H1 (cell line): ENCODE data around the gene TANC1. TPM values are rescaled to one million over a fixed set of nuclear protein-coding genes. Genes with fewer than 3 reads are reported as not detected.

Source experiments
- CTCF ChIA-PET: fragments of 300-600 bp; sonication (Branson Sonifier 250); formaldehyde crosslinking; loops from one replicate; lab custom pipeline; 2021; ENCODE audit not compliant: partially characterized antibody; lab: Charles Lee
- POLR2A ChIA-PET: fragments of 300-600 bp; sonication (Branson Sonifier 250); formaldehyde crosslinking; loops from one replicate; lab custom pipeline; 2021; ENCODE audit warnings: inconsistent platforms; ENCODE audit not compliant: partially characterized antibody; lab: Charles Lee
- DNase-seq, 2 experiments: peaks; one replicate each; pipeline versions ENCODE4 v3.0.0 to v3.0.0-alpha.2; 2010 to 2022; ENCODE audit warnings: low spot score in 2 of 2, low read depth in 1 of 2, mixed read lengths in 1 of 2
- FAIRE-seq: peaks from 2 replicates; lab custom pipeline; 2011; peaks lifted over from hg19 to GRCh38; lab: Jason Lieb, UNC
- H2AFZ ChIP-seq: 2 replicates; pipeline ENCODE4 v1.8.1; 2012; ENCODE audit warnings: low read length, inconsistent platforms
- H2AK5ac ChIP-seq: 2 replicates; pipeline ENCODE4 v1.6.1; 2013; ENCODE audit warnings: low read depth, low read length
- H2BK120ac ChIP-seq: replicated peaks from 2 replicates; pipeline ENCODE3; 2013; ENCODE audit warnings: low read depth, low read length, inconsistent platforms
- H2BK12ac ChIP-seq: 2 replicates; pipeline ENCODE4 v1.6.1; 2013; ENCODE audit warnings: low read depth, low read length
- H2BK15ac ChIP-seq: 2 replicates; pipeline ENCODE4 v1.6.1; 2013; ENCODE audit warnings: low read length
- H2BK20ac ChIP-seq: 2 replicates; pipeline ENCODE4 v1.6.1; 2013; ENCODE audit warnings: low read length
- H2BK5ac ChIP-seq: 2 replicates; pipeline ENCODE4 v1.6.1; 2013; ENCODE audit warnings: low read depth, low read length
- H3K14ac ChIP-seq: 2 replicates; pipeline ENCODE4 v1.6.1; 2013; ENCODE audit warnings: inconsistent platforms; ENCODE audit not compliant: insufficient read length
- H3K18ac ChIP-seq: 2 replicates; pipeline ENCODE4 v1.6.1; 2013; ENCODE audit warnings: low read length; ENCODE audit errors: extremely low read depth
- H3K23ac ChIP-seq: 2 replicates; pipeline ENCODE4 v1.6.1; 2013; ENCODE audit warnings: inconsistent platforms; ENCODE audit not compliant: insufficient read length
- H3K23me2 ChIP-seq: 2 replicates; pipeline ENCODE4 v1.6.1; 2013; ENCODE audit warnings: low read depth, low read length
- H3K27ac ChIP-seq: 2 replicates; pipeline ENCODE4 v1.6.1; 2011; ENCODE audit warnings: low read depth, low read length, inconsistent platforms
- H3K27me3 ChIP-seq, 4 experiments: replicated peaks in 1 of 4; 1 replicate in 1 of 4; 2 replicates in 3 of 4; pipeline versions ENCODE4 v1.6.1 to v1.8.1; 2011 to 2013; ENCODE audit warnings: low read length in 3 of 4, mild to moderate bottlenecking in 3 of 4, inconsistent platforms in 2 of 4, mixed read lengths in 2 of 4, moderate library complexity in 1 of 4; ENCODE audit not compliant: control insufficient read depth in 3 of 4, insufficient read depth in 3 of 4; ENCODE audit errors: extremely low read depth in 1 of 4
- H3K36me3 ChIP-seq, 4 experiments: 2 replicates each; pipeline versions ENCODE4 v1.6.1 to v1.8.1; 2011 to 2013; ENCODE audit warnings: mild to moderate bottlenecking in 4 of 4, low read length in 3 of 4, moderate library complexity in 2 of 4, control low read depth in 1 of 4, inconsistent platforms in 1 of 4; ENCODE audit not compliant: insufficient read depth in 4 of 4, control insufficient read depth in 2 of 4
- H3K4ac ChIP-seq: replicated peaks from 2 replicates; pipeline ENCODE3; 2013; ENCODE audit warnings: low read length, low read depth, mixed read lengths, inconsistent platforms; ENCODE audit not compliant: insufficient read length
- H3K4me1 ChIP-seq, 4 experiments: replicated peaks in 1 of 4; 1 replicate in 1 of 4; 2 replicates in 3 of 4; pipeline versions ENCODE4 v1.6.1 to v1.8.1; 2011 to 2013; ENCODE audit warnings: low read length in 3 of 4, inconsistent platforms in 2 of 4, mixed read lengths in 1 of 4; ENCODE audit not compliant: insufficient read depth in 4 of 4, control insufficient read depth in 3 of 4
- H3K4me2 ChIP-seq, 2 experiments: 2 replicates each; pipeline versions ENCODE4 v1.6.1 to v1.8.1; 2011 to 2013; ENCODE audit warnings: low read depth in 2 of 2, low read length in 2 of 2, control low read depth in 1 of 2, inconsistent platforms in 1 of 2, mild to moderate bottlenecking in 1 of 2; ENCODE audit not compliant: insufficient read depth in 1 of 2
- H3K4me3 ChIP-seq, 4 experiments: fragments of 200-600, 300-600 bp in 1 of 4; sonication (generic), shearing (Covaris generic), sonication (Bioruptor Twin) in 1 of 4; 2 replicates each; pipeline versions ENCODE4 v1.5.1 to v1.8.1; 2011 to 2016; ENCODE audit warnings: low read length in 4 of 4, low read depth in 3 of 4, control low read depth in 2 of 4, inconsistent platforms in 2 of 4, mild to moderate bottlenecking in 2 of 4, mixed read lengths in 1 of 4, moderate library complexity in 1 of 4; ENCODE audit not compliant: insufficient read depth in 2 of 4; ENCODE audit errors: extremely low read depth in 1 of 4
- H3K56ac ChIP-seq: replicated peaks from 2 replicates; pipeline ENCODE3; 2013; ENCODE audit warnings: low read depth, mild to moderate bottlenecking, mixed read lengths, low read length, inconsistent platforms; ENCODE audit not compliant: insufficient read length
- H3K79me1 ChIP-seq: 2 replicates; pipeline ENCODE4 v1.6.1; 2013; ENCODE audit warnings: low read depth, low read length, control low read depth
- H3K79me2 ChIP-seq, 2 experiments: 2 replicates each; pipeline versions ENCODE4 v1.6.1 to v1.8.1; 2012 to 2013; ENCODE audit warnings: low read length in 2 of 2, mild to moderate bottlenecking in 2 of 2, inconsistent platforms in 1 of 2; ENCODE audit not compliant: insufficient read depth in 2 of 2, control insufficient read depth in 1 of 2
- H3K9ac ChIP-seq, 4 experiments: replicated peaks in 1 of 4; 1 replicate in 1 of 4; 2 replicates in 3 of 4; pipeline versions ENCODE4 v1.6.1 to v1.8.1; 2011 to 2013; ENCODE audit warnings: low read depth in 3 of 4, low read length in 3 of 4, control low read depth in 2 of 4, mild to moderate bottlenecking in 2 of 4, moderate library complexity in 2 of 4, inconsistent platforms in 1 of 4; ENCODE audit errors: extremely low read depth in 1 of 4
- H3K9me3 ChIP-seq, 2 experiments: 2 replicates each; pipeline versions ENCODE4 v1.6.1 to v1.8.1; 2012 to 2013; ENCODE audit warnings: mild to moderate bottlenecking in 2 of 2, moderate library complexity in 2 of 2, control low read depth in 1 of 2, inconsistent platforms in 1 of 2, low read depth in 1 of 2, low read length in 1 of 2, mixed read lengths in 1 of 2; ENCODE audit not compliant: insufficient read depth in 2 of 2
- H4K20me1 ChIP-seq, 2 experiments: replicated peaks in 1 of 2; 2 replicates each; pipeline versions ENCODE3 to v1.8.1; 2011 to 2013; ENCODE audit warnings: inconsistent platforms in 2 of 2, low read length in 2 of 2, mild to moderate bottlenecking in 1 of 2; ENCODE audit not compliant: insufficient read depth in 2 of 2, control insufficient read depth in 1 of 2
- H4K5ac ChIP-seq: 2 replicates; pipeline ENCODE4 v1.6.1; 2013; ENCODE audit warnings: low read length, low read depth, mixed read lengths, inconsistent platforms; ENCODE audit not compliant: insufficient read length
- H4K8ac ChIP-seq: 2 replicates; pipeline ENCODE4 v1.8.0; 2013; ENCODE audit warnings: mild to moderate bottlenecking, moderate library complexity, low read length, inconsistent platforms; ENCODE audit not compliant: insufficient read depth; ENCODE audit errors: extremely low read depth
- H4K91ac ChIP-seq: replicated peaks from 2 replicates; pipeline ENCODE3; 2013; ENCODE audit warnings: low read length, mixed read lengths, inconsistent platforms; ENCODE audit not compliant: insufficient read length
- CHD1 ChIP-seq: IDR thresholded peaks from 2 replicates; pipeline ENCODE4 v1.6.1; 2012; ENCODE audit warnings: low read depth, low read length, improper control_type of control experiment
- CHD2 ChIP-seq: IDR thresholded peaks from 2 replicates; pipeline ENCODE4 v1.6.1; 2012; ENCODE audit warnings: low read length, improper control_type of control experiment
- CREB1 ChIP-seq: IDR thresholded peaks from 2 replicates; pipeline ENCODE4 v1.6.1; 2012; ENCODE audit warnings: inconsistent platforms
- GABPA ChIP-seq: IDR thresholded peaks from 2 replicates; pipeline ENCODE4 v1.6.1; 2011; ENCODE audit warnings: mild to moderate bottlenecking, low read length, moderate library complexity, borderline replicate concordance; ENCODE audit not compliant: insufficient read depth
- GTF2F1 ChIP-seq: IDR thresholded peaks from 2 replicates; pipeline ENCODE4 v1.6.1; 2012; ENCODE audit warnings: low read depth, low read length, improper control_type of control experiment, borderline replicate concordance
- HDAC6 ChIP-seq: IDR thresholded peaks from one replicate; pipeline ENCODE4 v1.7.1; 2012; ENCODE audit warnings: low read depth, mild to moderate bottlenecking, inconsistent platforms, low read length, moderate library complexity
- JUN ChIP-seq: IDR thresholded peaks from 2 replicates; pipeline ENCODE4 v1.6.1; 2011; ENCODE audit warnings: low read depth, mild to moderate bottlenecking, improper control_type of control experiment, low read length
- KDM1A ChIP-seq: fragments of 200-600, 300-600 bp; sonication (generic); IDR thresholded peaks from 2 replicates; pipeline ENCODE4 v1.7.1; 2016; ENCODE audit warnings: mild to moderate bottlenecking, low read length, borderline replicate concordance
- KDM5A ChIP-seq: fragments of 200-600 bp; IDR thresholded peaks from 2 replicates; pipeline ENCODE4 v1.7.1; 2012; ENCODE audit warnings: mild to moderate bottlenecking, low read length, inconsistent platforms, mixed read lengths
- MAFK ChIP-seq: IDR thresholded peaks from 2 replicates; pipeline ENCODE4 v1.6.1; 2012; ENCODE audit warnings: low read depth, mild to moderate bottlenecking, improper control_type of control experiment, low read length
- POLR2A ChIP-seq, 2 experiments: IDR thresholded peaks; 1 replicate in 1 of 2; 2 replicates in 1 of 2; pipeline ENCODE4 v1.6.1; 2011; ENCODE audit warnings: low read depth in 2 of 2, low read length in 2 of 2, mild to moderate bottlenecking in 2 of 2; ENCODE audit errors: control extremely low read depth in 1 of 2
- POLR2AphosphoS5 ChIP-seq: IDR thresholded peaks from 2 replicates; pipeline ENCODE4 v1.6.1; 2011; ENCODE audit warnings: low read depth, low read length
- RXRA ChIP-seq: IDR thresholded peaks from 2 replicates; pipeline ENCODE4 v1.6.1; 2011; ENCODE audit warnings: low read depth, mild to moderate bottlenecking, low read length, moderate library complexity; ENCODE audit not compliant: insufficient read depth
- SIX5 ChIP-seq: IDR thresholded peaks from 2 replicates; pipeline ENCODE4 v1.6.1; 2011; ENCODE audit warnings: mild to moderate bottlenecking, low read depth, low read length
- SP1 ChIP-seq: IDR thresholded peaks from 2 replicates; pipeline ENCODE4 v1.6.1; 2011; ENCODE audit warnings: low read depth, low read length
- YY1 ChIP-seq: IDR thresholded peaks from 2 replicates; pipeline ENCODE4 v1.6.1; 2011; ENCODE audit warnings: low read depth, mild to moderate bottlenecking, low read length
- WGBS, 2 experiments: shearing (Covaris generic) in 1 of 2; methylation state at CpG; one replicate each; pipeline versions ENCODE4 v1.1.6 to v1.1.7; 2013 to 2015; ENCODE audit warnings: low lambda C conversion rate in 2 of 2, mixed read lengths in 2 of 2, inconsistent platforms in 1 of 2, low coverage in 1 of 2, missing lambda C conversion rate in 1 of 2; ENCODE audit not compliant: insufficient replicate concordance in 2 of 2, insufficient coverage in 1 of 2, insufficient read length in 1 of 2; ENCODE audit errors: extremely low coverage in 1 of 2, missing lambda C conversion rate in 1 of 2; 5-methylcytosine and 5-hydroxymethylcytosine counted together
- polyA plus RNA-seq, 7 experiments: library from polyadenylated mRNA; depleted of rRNA in 3 of 7; stranded (reverse) in 5 of 7; unstranded in 2 of 7; fragments of >200 nt in 5 of 7; fragments of 200-250 nt in 2 of 7; gene quantifications; 1 replicate in 5 of 7; 2 replicates in 1 of 7; 4 replicates in 1 of 7; pipeline versions ENCODE4 v1.2.1 to v1.2.3, GENCODE V29; 2011 to 2013; ENCODE audit warnings: missing spikeins in 2 of 7, mixed read lengths in 2 of 7
- total RNA-seq: library from RNA; stranded (reverse); fragmentation: NEBNext Ultra II Directional; extraction: Animal tissue kit (Norgen Biotek cat#: 25700); gene quantifications from 2 replicates; pipeline ENCODE4 v1.2.1, GENCODE V29; 2021

The TANC1 gene
- total and polyA plus RNA-seq, 2 of the 8 experiments (the other 6 are each of a cell fraction or from before 2014, with no cell fraction given): 4.1 to 7.6 TPM

DNA sequence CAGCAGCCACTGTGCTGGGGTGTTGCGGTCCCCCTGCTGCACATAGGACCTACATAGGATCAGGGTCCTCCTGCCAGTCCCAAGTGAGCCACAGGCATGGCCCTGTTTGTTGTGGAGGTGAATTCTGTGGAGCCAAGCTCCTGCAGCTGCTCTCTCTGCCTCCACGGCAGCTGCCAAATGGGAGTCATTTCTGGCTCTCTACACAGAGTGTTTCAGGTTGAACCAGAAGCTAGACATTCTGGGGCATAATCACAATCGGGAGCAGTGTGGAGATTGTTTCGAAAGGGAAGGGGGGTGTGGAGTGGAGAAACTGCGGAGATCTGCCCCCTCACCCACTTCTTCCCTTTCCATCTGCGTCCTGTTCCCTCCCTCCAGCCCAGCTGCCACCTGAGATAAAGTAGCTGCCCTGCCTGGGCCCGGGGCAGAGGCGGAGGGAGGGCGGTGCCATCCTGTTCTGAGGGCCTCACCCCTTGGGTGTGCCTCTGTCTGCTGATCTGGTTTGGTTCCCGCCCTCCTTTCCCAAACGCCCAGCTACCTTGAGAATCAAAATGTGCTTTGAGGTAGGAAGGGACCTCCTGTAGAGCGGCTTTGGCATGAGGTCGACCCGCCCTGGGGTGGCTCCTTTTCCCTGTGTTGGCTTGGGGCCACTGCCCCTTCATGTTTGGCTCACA is 178.7 kb downstream of the TANC1 start:
- no peak overlapping the region for H3K56ac ChIP-seq
- no peak overlapping the region for H3K9ac ChIP-seq
- no peak overlapping the region for H3K27ac ChIP-seq
- H3K9me3 ChIP-seq: no peaks in the 10 kb centered on the region
- H3K79me1 ChIP-seq: no peaks in the 10 kb centered on the region
- FAIRE-seq (no peak), DNase-seq (no peak)
- no peak overlapping the region for H2BK120ac ChIP-seq
- H3K23ac ChIP-seq: no peak overlapping the region
- H4K20me1 ChIP-seq: no peaks in the 10 kb centered on the region
- H3K4me3 ChIP-seq: no peak overlapping the region
- H2AK5ac ChIP-seq: no peak overlapping the region
- H2BK5ac ChIP-seq: 0 out of 2 replicates have a peak overlapping the region, but pooled peaks have one; percentile 8
- H3K14ac ChIP-seq: no peak overlapping the region
- H2BK20ac ChIP-seq: no peak overlapping the region
- no peaks in the 10 kb centered on the region for H3K23me2 ChIP-seq
- no peaks in the 10 kb centered on the region for H3K36me3 ChIP-seq
- 79% methylated on average over 14 of the region's 14 CpGs; no CpG with 5 or more reads in 1 of the 2 experiments for WGBS, 2 experiments
- H4K5ac ChIP-seq: no peak overlapping the region
- no peaks in the 10 kb centered on the region for H3K79me2 ChIP-seq
- no peak overlapping the region for H2BK12ac ChIP-seq
- H3K4ac ChIP-seq: no peak overlapping the region
- no peak overlapping the region; a peak in 1 of 4 replicates for H3K4me2 ChIP-seq
- CTCF ChIA-PET: interaction anchor here (0.6 to 6.6 kb wide), 14 partner anchors 8 to 391 kb away, joined by 3 to 28 read pairs (median 4); no protein-coding TSS in a partner anchor
- H2AFZ ChIP-seq: no peak overlapping the region
- no peak overlapping the region for H2BK15ac ChIP-seq
- no peak overlapping the region for H3K18ac ChIP-seq
- POLR2A ChIA-PET: no interaction called here
- H4K8ac ChIP-seq: no peak overlapping the region
- peaks cover 0 to 8% (median 2%) of the 10 kb centered on the region in 4 experiments; a peak in 3 of 7 replicates for H3K4me1 ChIP-seq
- H4K91ac ChIP-seq: no peak overlapping the region
- no peaks in the 10 kb centered on the region for H3K27me3 ChIP-seq
- TF ChIP-seq MAFK (no peak), SP1 (no peak), JUN (no peak), RXRA (no peak), CHD2 (no peak), POLR2A (IDR thresholded peaks at IDR 0.05; ENCODE audit: control extremely low read depth in 1 of 2, low read depth in 2 of 2, low read length in 2 of 2) (no peak), KDM5A (no peak), GTF2F1 (no peak), CREB1 (no peak), YY1 (no peak), HDAC6 (no peak), GABPA (no peak), POLR2AphosphoS5 (no peak), SIX5 (no peak), KDM1A (no peak), CHD1 (no peak)
